Uterine smooth muscle cell (primary cell): ENCODE measurements around the gene C1orf87. TPM values are rescaled to one million over a fixed set of nuclear protein-coding genes. Genes with fewer than 3 reads are reported as not detected.

Source experiments
- total RNA-seq: library from RNA; depleted of rRNA; stranded (reverse); fragments of >200 nt; gene quantifications from 2 replicates; pipeline ENCODE4 v1.2.3, GENCODE V29; 2014

Gene C1orf87
- not detected in 2 replicates for total RNA-seq

GRCh38 chr1:60073605-60074278 lies at the start of gene C1orf87:
TSS of gene C1orf87 (minus strand) at chr1:60073770. CDS start at chr1:60072643, 1,127 bp downstream.

Other genes with a start within 250 kb of the C1orf87 start
- 0.12 and 0.33 TPM in 2 replicates for gene CYP2J2, start 147.0 kb downstream of the C1orf87 start, total RNA-seq